H1 (cell line): ENCODE data around the gene SLC11A1. TPM values are rescaled to one million over a fixed set of nuclear protein-coding genes. Genes with fewer than 3 reads are reported as not detected.

ENCODE experiments used
- CREB1 ChIP-seq: IDR thresholded peaks from 2 replicates; pipeline ENCODE4 v1.6.1; 2012; ENCODE audit warnings: inconsistent platforms
- E2F6 ChIP-seq: IDR thresholded peaks from 2 replicates; pipeline ENCODE4 v1.6.1; 2012; ENCODE audit warnings: inconsistent platforms
- EGR1 ChIP-seq: IDR thresholded peaks from 2 replicates; pipeline ENCODE4 v1.6.1; 2011; ENCODE audit warnings: low read depth, low read length, borderline replicate concordance
- HDAC2 ChIP-seq, 2 experiments: fragments of 300-600 bp in 1 of 2; sonication (generic) in 1 of 2; IDR thresholded peaks; 2 replicates each; pipeline ENCODE4 v1.6.1; 2011 to 2012; ENCODE audit warnings: low read depth in 2 of 2, low read length in 2 of 2, mild to moderate bottlenecking in 2 of 2, moderate library complexity in 2 of 2, borderline replicate concordance in 1 of 2, inconsistent platforms in 1 of 2
- MAFK ChIP-seq: IDR thresholded peaks from 2 replicates; pipeline ENCODE4 v1.6.1; 2012; ENCODE audit warnings: low read depth, mild to moderate bottlenecking, improper control_type of control experiment, low read length
- POLR2AphosphoS5 ChIP-seq: IDR thresholded peaks from 2 replicates; pipeline ENCODE4 v1.6.1; 2011; ENCODE audit warnings: low read depth, low read length
- SIN3A ChIP-seq, 2 experiments: IDR thresholded peaks in 1 of 2; conservative IDR thresholded peaks in 1 of 2; 2 replicates each; pipeline ENCODE4 v1.6.1; 2011 to 2012; ENCODE audit warnings: low read length in 2 of 2, improper control_type of control experiment in 1 of 2, low read depth in 1 of 2, mild to moderate bottlenecking in 1 of 2
- SP4 ChIP-seq: IDR thresholded peaks from 2 replicates; pipeline ENCODE4 v1.6.1; 2012; ENCODE audit warnings: low read length, inconsistent platforms
- polyA plus RNA-seq, 7 experiments: library from polyadenylated mRNA; depleted of rRNA in 3 of 7; stranded (reverse) in 5 of 7; unstranded in 2 of 7; fragments of >200 nt in 5 of 7; fragments of 200-250 nt in 2 of 7; gene quantifications; 1 replicate in 5 of 7; 2 replicates in 1 of 7; 4 replicates in 1 of 7; pipeline versions ENCODE4 v1.2.1 to v1.2.3, GENCODE V29; 2011 to 2013; ENCODE audit warnings: missing spikeins in 2 of 7, mixed read lengths in 2 of 7
- total RNA-seq: library from RNA; stranded (reverse); fragmentation: NEBNext Ultra II Directional; extraction: Animal tissue kit (Norgen Biotek cat#: 25700); gene quantifications from 2 replicates; pipeline ENCODE4 v1.2.1, GENCODE V29; 2021
- TF ChIP-seq, protein P1 (sequence below), 3 experiments: IDR thresholded peaks; 1 replicate in 2 of 3; 2 replicates in 1 of 3; pipeline versions ENCODE4 v1.5.1 to v1.6.1; 2011; ENCODE audit warnings: low read length in 3 of 3, mild to moderate bottlenecking in 3 of 3, inconsistent platforms in 2 of 3, low read depth in 1 of 3, moderate library complexity in 1 of 3; ENCODE audit not compliant: insufficient read depth in 1 of 3; ENCODE audit errors: control extremely low read depth in 1 of 3

The SLC11A1 gene
- total and polyA plus RNA-seq, 2 of the 8 experiments (the other 6 are each of a cell fraction or from before 2014, with no cell fraction given): 0.20 to 0.43 TPM

DNA sequence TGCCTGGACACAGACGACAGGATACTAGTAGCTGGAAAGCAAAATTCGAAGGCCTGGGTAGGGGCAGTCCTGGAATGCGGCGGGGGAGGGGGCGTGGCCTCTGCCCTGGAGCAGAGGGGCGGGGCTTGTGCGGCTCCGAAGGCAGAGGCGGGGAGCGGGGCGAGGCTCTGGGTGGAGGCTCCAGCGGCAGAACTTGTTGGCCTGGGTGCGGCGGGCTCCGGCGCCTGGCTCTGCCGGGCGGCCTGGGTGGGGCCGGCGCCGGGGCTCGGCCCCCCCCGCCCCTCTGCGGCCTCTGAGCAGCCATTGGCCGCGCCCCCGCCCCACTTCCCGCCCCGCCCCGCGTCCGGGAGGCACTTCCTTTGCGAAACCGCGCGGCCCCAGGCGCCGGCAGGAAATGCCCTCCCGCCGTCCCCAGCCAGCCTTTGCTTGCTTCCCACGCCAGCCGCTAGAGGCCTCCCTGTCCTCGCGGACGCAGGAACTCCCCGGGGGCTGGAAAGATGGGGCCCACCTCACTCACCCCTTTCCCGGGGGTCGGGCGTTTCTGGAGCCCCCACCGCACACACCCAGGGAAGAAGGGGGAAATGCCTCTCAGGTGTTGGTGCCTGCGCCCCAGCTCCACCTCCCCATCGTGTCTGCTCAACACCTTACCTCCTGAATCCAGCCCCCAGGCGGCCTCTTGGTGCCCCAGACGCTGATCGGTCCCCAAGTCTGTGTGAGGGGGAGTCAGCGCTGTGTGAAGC lies 24.3 kb downstream of the SLC11A1 start (continued):
- TF ChIP-seq HDAC2 (IDR thresholded peaks at IDR 0.05; ENCODE audit: borderline replicate concordance in 1 of 2, low read depth in 2 of 2, low read length in 2 of 2): no peak
- TF ChIP-seq SP4: peak; percentile 21; the same call in 1 of the 2 replicates
- no peak for TF ChIP-seq MAFK
- TF ChIP-seq, protein P1, sequence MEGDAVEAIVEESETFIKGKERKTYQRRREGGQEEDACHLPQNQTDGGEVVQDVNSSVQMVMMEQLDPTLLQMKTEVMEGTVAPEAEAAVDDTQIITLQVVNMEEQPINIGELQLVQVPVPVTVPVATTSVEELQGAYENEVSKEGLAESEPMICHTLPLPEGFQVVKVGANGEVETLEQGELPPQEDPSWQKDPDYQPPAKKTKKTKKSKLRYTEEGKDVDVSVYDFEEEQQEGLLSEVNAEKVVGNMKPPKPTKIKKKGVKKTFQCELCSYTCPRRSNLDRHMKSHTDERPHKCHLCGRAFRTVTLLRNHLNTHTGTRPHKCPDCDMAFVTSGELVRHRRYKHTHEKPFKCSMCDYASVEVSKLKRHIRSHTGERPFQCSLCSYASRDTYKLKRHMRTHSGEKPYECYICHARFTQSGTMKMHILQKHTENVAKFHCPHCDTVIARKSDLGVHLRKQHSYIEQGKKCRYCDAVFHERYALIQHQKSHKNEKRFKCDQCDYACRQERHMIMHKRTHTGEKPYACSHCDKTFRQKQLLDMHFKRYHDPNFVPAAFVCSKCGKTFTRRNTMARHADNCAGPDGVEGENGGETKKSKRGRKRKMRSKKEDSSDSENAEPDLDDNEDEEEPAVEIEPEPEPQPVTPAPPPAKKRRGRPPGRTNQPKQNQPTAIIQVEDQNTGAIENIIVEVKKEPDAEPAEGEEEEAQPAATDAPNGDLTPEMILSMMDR (IDR thresholded peaks at IDR 0.05; ENCODE audit: control extremely low read depth in 1 of 3, insufficient read depth in 1 of 3, low read depth in 1 of 3, low read length in 3 of 3): peak in 2 of 3 experiments; percentile 73 to 78; a peak in 3 of 4 replicates
- peak; percentile 77 for TF ChIP-seq EGR1
- peak; percentile 34; the same call in 1 of the 2 replicates for TF ChIP-seq CREB1
- 0 out of 4 replicates have a peak, but pooled peaks of 1 of the 2 experiments have one; percentile 25 for TF ChIP-seq SIN3A (conservative IDR thresholded peaks at IDR 0.05 in 1 of 2, IDR thresholded peaks at IDR 0.05 in 1 of 2; ENCODE audit: low read depth in 1 of 2, low read length in 2 of 2)
- TF ChIP-seq E2F6: peak; percentile 11; the same call in 1 of the 2 replicates
- TF ChIP-seq POLR2AphosphoS5: no peak
